Stimulated activated CD8-positive, alpha-beta memory T cell treated with anti-CD3 and anti-CD28 coated beads, Interleukin-15, amount 100 ng/mL, for 24 hours (primary cell): ENCODE data around the gene RALA.

Experiments used
- DNase-seq: peaks from one replicate; pipeline ENCODE4 v3.0.0-alpha.2; 2020; ENCODE audit warnings: low read depth

RALA gene

DNA sequence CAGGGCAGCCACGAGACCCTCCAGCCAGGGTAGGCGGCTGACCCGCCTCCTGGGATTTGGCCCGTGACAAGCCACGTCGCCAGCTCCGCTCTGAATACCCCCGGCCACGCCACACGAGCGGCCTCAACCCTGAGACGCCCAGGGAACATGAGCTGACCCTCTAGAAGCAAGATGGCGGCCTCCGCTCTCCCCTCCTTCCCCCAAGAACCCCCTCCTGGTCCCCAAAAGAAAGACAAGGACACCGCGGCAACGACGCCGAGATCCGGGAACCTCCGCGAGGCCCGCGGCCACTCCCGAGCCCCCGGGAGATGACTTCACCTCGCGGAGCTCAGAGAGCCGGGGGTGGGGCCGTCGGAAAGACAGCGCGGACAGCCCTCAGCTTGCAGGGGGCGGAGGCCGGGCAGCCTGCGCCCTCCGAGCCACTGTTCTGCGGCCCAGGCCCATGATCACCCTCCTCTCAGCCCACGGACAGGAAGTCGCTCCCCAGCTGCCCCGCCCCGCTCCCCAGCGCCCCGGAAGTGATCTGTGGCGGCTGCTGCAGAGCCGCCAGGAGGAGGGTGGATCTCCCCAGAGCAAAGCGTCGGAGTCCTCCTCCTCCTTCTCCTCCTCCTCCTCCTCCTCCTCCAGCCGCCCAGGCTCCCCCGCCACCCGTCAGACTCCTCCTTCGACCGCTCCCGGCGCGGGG lies at the start of gene RALA:
Gene RALA, plus strand, starts transcription at position 526 of the 685 bp plus-strand sequence. CDS start 63,096 bp downstream, outside the sequence.
- peak; percentile 78 for DNase-seq

GRCh38 chr7:39574673-39575349 lies 48.6 kb upstream of the RALA start:
- DNase-seq: no peak

DNA sequence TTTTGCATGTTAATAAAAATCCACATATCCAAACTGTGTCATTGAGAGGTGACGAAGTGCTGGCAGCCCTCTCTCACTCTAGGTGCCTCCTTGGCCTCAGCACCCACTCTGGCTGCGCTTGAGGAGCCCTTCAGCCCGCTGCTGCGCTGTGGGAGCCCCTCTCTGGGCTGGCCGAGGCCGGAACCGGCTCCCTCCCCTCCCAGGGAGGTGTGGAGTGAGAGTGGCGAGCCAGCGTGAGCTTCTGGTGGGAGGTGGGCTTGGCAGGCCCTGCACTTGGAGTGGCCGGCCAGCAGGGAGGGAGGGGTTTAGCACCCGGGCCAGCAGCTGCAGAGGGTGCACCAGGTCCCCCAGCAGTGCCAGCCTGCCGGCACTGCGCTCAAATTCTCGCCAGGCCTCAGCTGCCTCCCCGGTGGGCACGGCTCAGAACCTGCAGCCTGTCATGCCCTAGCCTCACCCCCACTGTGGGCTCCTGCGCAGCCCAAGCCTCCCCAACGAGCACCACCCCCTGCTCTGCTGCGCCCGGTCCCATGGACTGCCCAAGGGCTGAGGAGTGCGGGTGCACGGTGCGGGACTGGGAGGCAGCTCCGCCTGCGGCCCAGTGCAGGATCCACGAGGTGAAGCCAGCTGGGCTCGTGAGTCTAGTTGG lies 46.0 kb upstream of the RALA start:
- DNase-seq: no peak

DNA sequence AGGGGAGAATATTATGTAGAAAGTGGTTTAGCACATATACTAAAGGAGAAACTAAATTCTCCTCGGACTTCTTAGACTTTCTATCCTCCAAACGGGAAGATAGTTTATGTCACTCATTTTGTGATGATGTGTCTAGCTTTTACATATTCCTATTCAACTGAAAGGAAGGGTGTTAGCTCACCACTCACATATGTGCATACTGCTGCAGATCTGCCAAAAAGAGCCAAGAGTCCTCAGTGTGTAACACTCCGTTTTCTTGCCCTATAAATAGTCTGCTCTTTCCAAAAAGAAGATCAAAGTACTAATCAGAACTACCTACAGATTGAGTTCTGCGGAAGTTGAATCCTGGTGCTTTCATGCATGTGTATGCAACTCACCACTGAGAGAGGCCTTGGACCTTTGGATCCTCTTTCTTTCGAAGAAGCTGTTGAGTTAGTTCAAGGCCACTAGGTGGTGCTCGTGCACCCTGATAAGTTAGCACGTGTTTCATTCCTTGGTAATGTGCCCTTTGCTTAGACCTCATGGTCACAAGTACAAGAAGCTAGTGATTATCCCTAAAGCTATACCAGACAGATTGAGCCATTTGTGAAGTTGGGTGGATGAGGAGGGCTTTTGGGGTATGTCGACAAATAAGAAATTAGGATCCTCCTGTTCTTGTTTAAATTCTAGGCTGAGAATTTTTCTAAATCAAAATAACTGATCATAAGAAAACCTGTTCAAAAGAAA lies 43.1 kb upstream of the RALA start:
- DNase-seq: peak; percentile 31

- no peak for DNase-seq
Measured at GRCh38 chr7:39582536-39582935, 40.8 kb upstream of the RALA start.

- no peak for DNase-seq
Measured at GRCh38 chr7:39583539-39583938, 39.8 kb upstream of the RALA start.

DNA sequence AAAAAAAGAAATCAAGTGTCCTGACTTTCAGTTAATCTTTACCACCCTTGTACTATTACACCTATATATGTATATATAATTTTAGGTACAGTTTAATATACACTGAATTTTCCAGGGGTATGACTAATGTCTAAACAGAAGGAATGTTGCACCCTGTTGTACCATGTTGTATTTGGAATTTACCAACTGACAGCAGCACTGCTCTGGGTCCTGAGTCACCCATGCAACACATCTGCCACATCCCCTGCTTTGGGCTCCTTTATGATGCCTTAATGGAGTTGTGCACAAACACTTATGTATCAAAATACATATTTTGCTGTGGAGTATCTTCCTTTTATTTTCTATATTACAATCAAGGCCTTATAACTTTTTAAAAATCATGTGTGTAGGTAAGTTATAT lies 36.0 kb upstream of the RALA start:
- DNase-seq: no peak

DNA sequence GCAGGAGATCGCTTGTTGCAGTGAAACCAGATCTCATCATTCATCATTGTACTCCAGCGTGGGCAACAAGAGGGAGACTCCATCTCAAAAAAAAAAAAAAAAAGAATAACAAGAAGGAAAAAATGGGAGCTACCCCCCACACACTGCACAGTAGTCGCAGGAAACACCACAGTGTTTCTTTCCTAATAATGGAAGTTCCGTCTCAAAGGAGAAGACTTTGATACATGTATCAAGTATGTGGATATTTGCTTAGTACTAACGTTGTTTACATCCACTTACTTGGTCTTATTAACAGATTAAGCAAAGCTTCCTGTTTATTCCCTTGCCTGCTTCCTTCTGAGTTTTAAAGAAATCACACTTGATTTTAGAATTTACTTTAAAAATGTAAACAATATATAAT lies 35.0 kb upstream of the RALA start:
- DNase-seq: no peak

DNA sequence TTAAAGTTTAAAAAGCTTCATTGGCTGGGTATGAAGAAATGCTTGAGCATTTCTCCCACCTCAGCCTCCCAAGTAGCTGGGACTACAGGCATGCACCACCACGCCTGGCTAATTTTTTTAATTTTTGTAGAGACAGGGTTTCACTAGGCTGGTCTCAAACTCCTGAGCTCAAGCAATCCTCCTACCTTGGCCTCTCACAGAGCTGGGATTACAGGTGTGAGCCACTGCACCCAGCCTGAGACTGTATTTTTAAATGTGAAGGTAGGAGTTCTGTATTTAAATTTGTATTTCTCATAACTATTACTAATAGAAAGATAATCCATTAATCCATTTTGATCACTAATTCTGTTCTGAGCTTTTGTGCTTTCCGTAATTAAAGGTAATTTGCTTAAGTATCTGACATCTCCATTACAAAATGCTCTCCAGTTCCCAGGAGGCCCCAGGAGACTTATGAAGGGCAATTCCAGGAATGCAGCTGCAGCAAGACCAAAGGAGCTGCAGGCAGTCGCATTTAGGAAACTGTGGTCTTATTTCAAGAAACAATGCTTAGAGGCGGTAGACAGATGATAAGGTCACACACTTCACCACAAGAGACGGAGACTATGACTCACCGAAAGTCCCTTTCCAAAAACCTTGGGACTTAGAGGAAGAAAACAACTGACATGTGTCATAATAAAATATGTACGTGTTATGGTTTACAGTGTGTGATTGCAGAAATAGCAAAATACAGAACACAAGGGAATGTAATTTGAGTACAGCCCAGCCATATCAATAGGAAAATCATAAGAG lies 33.9 kb upstream of the RALA start:
- DNase-seq: no peak

DNA sequence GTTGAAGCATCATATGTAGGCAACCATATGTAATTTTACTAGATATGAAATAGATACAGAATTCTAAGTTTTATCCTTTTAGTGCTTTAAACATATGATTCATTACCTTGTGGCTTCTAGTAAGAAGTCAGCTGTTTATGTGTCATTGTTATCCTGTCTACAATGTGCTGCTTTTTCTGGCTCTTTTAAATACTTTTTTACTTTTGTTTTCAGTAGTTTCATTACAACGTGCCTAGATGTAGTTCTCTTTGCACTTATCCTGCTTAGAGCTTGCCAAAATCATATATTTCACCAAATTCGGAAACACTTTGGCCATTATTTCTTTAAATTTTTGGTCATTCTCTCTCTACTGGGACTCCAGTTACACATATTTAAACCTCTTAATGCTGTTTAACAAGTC lies 30.8 kb upstream of the RALA start:
- no peak for DNase-seq

- DNase-seq: no peak
Measured at GRCh38 chr7:39594988-39595620, 28.3 kb upstream of the RALA start.

GRCh38 chr7:39602351-39602750 lies 21.0 kb upstream of the RALA start:
- no peak for DNase-seq

GRCh38 chr7:39603924-39604323 lies 19.4 kb upstream of the RALA start:
- DNase-seq: no peak

GRCh38 chr7:39605087-39605486 lies 18.3 kb upstream of the RALA start:
- DNase-seq: no peak

DNA sequence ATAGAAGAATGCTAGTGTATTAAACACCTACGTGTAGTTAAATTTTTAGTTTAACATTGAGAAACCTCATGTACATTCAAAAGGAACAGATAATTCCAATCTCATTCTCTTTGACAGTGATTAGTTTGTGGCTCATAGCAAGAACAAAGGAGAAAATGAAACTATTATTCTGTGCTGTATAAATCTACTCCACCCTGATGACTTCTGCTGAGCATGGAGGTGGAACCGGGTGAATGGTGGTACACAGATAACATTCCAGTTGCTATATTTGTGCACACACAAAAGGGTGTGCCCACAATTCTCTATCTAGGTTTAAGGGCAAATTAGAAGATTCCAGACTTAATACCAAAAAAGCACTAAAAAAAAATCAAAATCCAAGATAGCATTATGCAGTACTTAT lies 17.0 kb upstream of the RALA start:
- DNase-seq: no peak

- DNase-seq: no peak
Measured at GRCh38 chr7:39606941-39607340, 16.4 kb upstream of the RALA start.

GRCh38 chr7:39607865-39608264 lies 15.5 kb upstream of the RALA start:
- DNase-seq: no peak

DNA sequence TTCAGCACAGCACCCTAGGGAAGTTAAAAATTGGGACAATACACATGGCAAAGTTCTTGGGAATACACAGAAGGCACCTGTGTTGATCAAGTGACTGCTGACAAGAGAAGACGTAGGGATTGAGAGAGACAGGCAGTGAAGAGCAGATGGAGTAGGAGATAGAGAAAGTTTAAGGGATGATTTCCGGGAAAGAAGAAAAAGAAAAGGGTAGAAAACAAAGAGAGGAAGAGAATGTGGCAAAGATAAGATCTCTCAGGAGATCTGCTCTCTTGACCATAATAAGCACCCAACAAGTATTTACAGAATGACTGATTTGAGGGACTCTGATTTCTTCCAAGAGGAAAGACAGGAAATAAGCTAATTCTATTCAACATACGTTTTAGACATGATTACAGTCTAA lies 15.1 kb upstream of the RALA start:
- no peak for DNase-seq

DNA sequence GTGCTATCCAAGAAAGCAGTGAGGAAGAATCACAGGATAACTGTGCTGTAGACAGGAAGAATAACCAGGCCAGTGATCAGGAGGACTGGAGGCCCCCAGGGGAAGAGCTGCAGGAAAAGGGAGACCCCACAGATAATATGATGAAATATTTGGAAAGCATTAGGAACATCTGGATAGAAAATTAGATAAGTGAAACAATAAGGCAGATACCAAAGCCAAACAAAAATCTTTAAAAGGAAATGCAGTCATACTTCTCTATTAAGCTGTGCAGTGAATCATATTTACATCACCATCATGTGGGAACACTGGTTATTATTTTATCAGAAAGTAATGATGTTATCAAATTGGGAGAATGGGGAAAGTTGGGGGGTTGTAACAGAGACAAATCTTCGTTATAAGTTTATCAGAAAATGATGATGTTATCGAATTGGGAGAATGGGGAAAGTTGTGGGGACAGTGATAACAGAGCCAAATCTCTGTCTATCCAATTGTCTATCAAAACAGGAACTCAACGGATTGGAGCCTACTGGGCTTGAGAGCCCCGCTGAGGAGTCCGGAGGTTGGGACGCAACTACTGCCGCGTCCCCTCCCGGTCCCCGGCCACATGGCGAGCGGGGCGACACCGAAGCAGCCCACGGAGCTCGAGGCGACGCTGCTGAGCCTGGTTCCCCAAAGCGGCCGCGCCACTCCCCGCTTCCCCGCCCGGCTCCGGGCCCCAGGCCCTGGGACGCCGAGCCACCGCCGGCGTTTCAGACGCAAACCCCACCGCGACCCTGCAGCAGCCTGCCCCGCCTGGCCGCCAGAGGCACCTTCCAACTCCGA lies 14.0 kb upstream of the RALA start:
- DNase-seq: no peak

GRCh38 chr7:39609935-39610263 lies 13.5 kb upstream of the RALA start:
- no peak for DNase-seq

- DNase-seq: no peak
Measured at GRCh38 chr7:39613577-39613976, 9.8 kb upstream of the RALA start.
